DMS153 (cell line): ENCODE results near the gene CXCR4.

Source experiments
- DNase-seq: peaks from one replicate; lab custom pipeline; 2025; lab: John Stamatoyannopoulos, UW

Gene CXCR4

DNA sequence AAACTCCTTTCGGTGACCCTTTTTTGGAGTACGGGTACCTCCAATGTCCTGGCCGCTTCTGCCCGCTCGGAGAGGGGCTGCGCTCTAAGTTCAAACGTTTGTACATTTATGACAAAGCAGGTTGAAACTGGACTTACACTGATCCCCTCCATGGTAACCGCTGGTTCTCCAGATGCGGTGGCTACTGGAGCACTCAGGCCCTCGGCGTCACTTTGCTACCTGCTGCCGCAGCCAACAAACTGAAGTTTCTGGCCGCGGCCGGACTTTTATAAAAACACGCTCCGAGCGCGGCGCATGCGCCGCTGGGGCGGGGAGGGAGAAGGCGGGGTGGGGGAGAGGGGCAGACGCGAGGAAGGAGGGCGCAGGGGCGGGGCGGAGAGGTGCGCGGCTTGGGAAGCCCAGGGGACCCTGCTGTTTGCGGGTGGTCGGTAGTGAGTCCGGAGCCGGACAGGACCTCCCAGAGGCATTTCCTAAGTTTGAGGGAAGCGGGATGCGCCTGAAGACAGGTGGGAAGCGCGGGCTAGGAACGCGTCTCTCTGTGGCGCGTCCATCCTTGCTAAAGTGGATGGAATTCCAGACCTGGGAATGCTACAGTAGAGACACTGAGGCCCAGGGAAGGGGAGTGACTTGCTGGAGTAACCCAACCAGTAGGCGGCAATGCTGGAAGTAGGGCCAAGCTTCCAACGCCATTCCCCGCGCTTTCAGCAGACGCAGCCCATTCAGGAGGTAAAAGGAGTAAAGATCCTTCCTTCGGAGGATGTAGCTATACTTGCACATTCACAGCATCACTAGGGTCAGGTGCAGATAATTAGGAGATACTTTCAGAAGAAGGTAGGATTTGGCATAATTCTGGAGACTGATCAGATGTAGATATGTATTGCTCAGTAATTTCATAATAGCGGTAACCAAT, at the start of gene CXCR4:
Gene CXCR4 (minus strand): TSS at position 241 of the 910 bp plus-strand sequence. CDS start 89 bp downstream, at position 152.
- peak; percentile 92 for DNase-seq

DNA sequence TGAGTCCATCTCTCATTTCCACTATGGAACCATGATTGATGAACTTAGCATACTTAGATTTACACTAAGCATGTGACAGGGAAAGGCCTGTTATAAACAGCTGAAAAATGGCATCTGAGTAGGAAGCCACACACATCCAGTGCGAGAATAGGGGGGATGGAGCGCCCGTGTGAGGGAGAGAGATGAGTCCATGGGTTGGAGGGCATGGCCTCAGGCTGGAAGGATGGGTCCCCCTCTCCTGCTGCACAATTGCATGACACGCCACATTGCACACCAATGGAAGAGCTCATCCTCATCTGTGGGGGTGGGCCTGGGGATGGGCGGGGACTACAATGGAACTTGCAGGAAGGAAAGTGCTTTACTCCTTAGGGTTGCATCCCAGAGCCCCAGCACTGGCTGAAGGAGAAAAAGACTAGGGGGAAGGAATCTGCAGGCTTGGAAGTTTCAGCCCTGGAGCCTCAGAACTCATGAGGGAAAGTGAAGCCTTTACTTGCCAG, 46.4 kb upstream of the CXCR4 start:
- no peak for DNase-seq

DNA sequence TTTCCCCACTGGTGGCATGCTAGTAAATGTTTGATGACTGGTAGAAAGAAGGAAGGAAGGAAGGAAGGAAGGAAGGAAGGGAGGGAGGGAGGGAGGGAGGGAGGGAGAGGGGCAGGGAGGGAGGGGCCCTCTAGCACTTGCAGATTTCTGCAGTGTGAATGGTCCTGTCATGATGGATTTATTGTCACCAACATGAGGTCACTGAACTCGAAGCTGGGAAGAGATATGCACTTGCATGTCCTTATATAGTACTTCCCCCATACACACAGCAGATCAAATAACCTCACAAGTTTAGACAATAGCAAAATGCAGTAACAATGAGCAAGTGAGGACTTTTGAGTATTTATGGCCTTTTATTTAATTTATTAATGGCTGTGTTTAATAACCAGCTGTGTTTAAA, 44.5 kb upstream of the CXCR4 start:
- DNase-seq: no peak

DNA sequence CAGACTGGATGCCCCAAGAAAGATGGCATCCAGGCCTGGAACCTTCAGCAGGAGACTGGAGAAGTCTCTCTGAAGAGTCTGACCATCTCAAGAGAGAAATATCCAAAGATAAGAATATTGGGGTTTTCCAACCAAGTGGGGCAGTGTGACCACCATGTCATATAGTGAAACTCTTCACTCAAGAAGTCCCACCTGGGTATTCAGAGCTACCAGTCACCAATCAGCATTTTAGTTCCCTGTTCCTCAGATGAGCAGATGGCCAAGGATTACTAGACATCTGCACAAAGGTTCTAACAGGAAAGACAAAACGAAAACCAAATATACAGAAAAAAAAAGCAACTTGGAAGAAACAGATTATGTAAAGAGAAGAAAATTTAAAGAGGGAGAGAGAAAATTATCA, 38.5 kb upstream of the CXCR4 start:
- DNase-seq: no peak

DNA sequence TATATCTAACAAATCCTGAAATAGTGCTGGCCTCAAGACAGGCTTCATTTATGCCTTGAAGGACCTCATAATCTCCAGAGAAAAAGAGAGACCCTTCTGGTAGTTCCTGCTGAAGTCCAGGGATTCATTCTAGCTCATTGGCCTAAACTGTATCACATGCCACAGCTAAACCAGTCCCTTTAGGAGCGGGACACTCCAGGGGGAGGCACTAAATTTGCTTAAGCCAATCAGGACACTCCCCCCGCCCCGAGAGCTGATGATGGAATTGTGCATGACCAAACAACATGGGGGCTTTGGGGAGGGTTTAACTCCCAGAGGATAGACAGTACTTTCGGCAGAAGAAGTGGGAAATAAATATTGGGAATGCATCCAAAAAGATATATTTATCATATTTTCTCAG, 36.4 kb upstream of the CXCR4 start:
- DNase-seq: no peak

DNA sequence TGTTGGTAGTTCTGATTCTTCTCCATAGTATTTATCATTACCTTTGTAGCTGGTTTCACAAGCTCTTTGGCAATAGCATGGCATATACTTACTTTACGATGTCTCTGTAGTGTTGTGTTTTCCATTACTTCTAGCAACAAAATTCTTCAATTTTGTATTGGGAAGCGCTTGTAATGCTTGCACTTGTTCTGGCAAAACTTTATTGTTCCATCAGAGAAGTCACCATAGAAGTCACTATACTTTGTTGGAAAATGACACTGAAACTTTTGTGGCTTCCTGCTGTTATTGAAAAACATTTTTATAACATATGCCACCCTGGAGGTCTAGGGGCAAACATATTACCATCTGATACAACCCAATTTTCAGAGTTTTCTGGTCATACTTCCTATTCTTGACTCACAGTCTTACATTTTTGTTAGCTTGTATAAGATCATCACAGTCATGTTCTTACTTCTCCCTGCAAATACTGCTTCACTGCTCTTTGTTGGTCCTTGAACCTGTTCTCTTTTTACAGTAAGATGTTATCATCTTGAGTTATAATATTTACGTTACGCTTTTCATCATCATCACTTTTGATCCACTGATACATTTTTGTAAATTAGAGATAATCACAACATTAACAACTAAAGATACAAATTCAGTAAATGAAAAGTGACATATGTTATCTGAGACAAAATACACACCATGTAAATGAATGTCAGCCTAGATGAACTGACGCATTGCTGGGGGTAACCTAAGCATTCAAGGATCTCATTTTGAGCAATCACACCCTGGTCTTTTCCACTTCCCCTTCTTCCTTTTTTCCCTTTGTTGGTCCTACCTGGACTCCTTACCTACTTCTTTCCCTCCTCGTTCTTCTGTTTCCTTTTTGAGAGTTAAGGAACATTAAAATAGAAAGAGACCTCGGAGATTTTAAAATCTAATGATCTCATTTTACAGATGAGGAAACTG, 33.3 kb upstream of the CXCR4 start:
- DNase-seq: no peak

DNA sequence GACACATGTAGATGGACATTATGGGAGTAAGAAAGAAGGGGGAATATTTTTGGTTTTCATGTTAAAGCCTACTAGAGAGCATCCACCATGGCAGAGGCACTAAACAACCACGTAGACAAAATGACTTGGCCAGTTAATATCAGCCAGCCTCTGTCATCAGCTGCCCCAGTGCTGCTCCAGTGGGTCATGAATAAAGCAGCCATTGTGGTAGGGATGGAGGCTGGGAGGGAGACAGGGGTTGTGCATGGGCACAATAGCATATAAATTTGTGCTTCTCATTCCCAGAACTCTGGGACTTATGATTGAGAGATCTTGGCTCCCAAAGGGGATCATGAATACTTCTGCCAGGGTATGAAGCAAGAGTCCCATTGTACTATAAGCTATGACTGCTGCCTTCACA, 31.1 kb upstream of the CXCR4 start:
- no peak for DNase-seq

DNA sequence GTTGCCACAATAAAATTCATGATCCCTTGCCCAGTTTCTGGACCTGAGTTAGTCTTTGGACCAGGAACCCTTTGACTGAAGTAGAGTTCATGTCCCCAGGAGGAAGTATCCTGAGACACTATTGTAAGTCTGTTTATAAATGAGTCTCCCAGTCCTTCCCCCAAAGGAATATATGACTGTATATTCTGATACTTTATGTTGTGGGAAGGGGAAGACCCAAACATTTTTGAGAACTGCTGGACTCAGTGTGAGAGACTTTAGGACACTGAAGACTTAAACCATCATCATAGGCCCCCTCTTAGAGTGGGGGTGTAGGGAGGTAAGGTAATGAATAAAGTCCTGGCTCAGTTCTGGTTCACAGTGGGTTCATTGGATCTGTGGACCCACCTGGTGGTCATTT, 28.6 kb upstream of the CXCR4 start:
- no peak for DNase-seq

DNA sequence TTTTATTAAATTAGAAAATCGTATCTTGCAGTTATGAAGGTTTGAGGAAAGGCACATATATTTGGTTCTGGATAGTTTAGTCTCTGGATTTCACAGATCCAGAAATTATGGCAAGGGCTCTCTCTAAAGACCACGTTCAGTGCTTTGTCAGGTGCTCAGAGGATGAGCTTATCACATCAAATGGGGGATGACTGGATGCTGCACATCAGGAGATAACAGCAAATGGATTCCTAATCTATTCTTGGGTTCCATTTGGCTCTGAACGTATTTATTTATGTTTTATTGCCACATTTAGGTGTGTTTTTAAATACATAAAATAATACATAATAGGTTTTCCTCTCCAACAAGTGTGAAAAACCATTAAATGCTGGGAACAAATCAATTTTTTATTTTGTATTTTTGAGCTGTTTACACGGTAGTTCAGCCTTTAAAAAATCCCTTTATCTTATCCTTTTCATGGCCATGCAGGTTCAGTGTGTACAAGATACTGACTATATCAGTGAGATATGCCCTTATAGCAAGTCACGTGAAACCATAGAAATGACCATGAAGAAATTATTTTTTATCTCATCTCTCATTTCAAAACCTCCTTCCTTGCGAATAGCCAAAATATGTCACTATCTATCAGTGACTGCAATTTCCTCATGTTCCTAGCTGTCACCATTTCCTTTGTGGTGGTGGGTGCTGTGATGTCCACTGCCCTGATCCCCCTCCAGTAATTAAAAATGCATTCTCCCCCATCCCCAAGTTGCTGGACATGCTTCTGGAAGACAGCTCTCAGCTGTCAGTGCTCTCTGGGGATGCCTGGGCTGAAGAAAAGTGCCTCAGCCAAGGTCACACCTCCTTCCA, 25.9 kb upstream of the CXCR4 start:
- DNase-seq: no peak

DNA sequence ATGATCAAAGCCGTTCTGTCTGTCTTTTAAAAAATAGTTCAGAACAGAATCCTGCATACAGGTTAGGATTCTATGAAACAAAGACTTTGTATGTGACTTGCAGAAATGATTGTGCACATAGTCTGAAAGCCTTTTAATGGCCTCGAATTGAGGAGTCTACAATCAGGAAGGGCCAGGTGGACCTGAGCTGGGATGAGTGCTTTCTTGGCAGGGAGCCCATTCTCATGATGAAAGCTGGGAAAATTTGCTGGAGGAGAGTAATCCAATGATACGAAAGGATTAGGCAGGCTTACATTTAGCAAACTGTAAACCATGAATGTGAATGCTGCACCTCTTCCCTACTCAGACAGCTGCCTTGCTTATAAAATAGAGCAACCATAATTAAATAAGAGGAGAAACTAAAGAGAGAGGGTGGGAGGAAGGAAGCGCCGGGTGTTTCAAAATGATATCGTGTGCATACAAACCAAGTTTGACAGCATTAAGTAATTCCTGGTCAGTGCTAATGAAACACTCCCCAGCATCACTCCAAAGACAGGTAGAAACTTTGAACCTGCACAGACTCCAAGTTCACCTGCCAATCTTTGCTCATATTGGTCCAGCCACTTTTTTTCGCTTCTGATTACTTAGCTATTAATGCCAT, 23.7 kb upstream of the CXCR4 start:
- peak; percentile 97 for DNase-seq

DNA sequence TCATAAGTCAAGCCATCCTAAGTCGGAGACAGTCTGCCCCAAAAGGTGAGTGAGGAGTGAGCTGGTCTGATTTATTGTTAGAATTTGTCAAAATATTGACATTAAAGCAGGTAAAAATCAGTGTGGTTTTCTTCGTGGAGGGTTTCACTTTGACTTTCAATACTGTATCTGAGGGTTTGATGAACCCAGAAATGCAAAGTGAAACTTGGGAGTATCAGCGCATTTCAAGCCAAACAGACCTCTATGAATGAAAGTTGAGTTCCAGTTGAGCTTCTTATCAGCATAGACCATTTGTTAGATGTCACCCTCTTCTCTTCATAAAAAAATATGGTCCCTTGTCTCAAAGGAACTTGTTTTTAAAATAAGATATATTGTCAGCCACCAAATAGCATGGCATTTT, 21.7 kb upstream of the CXCR4 start:
- DNase-seq: no peak

DNA sequence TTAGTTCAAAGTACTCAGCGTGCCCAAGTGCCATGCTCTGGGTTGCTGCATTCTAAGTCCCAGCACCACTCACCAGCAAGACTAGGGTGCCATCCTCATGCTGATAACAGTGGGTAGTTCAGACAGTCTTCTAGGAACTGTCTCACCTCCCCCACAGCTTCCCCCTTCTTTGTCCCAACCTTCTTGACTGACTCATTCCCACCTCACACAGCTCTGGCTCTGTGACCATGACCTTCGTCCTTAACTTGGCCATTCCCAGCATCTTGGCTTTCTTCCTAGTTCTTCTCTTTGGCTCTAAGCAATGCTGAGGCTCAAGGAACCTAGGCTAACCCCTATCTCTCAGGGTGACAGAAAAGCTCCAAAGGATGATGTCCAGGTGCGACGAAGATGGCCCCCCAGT, 20.0 kb upstream of the CXCR4 start:
- DNase-seq: no peak

DNA sequence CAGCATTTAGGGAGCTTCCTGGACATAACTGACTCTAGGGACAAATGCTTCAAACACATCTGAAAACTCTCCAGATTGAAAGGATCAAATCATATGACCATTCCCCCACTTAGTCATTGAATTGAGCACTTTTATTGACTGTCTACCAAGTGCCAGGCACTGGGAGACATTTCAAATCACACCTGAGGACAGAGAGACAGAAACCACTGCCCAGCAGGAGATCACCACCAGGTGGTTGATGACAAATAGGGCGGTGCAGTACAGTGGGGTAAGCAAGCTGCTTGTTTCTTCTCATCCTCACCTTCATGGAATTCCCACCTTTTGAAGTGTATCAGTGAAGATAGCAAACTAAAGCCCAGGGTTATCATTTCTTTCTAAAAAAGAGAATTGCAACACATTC, 19.0 kb upstream of the CXCR4 start:
- peak; percentile 73 for DNase-seq

DNA sequence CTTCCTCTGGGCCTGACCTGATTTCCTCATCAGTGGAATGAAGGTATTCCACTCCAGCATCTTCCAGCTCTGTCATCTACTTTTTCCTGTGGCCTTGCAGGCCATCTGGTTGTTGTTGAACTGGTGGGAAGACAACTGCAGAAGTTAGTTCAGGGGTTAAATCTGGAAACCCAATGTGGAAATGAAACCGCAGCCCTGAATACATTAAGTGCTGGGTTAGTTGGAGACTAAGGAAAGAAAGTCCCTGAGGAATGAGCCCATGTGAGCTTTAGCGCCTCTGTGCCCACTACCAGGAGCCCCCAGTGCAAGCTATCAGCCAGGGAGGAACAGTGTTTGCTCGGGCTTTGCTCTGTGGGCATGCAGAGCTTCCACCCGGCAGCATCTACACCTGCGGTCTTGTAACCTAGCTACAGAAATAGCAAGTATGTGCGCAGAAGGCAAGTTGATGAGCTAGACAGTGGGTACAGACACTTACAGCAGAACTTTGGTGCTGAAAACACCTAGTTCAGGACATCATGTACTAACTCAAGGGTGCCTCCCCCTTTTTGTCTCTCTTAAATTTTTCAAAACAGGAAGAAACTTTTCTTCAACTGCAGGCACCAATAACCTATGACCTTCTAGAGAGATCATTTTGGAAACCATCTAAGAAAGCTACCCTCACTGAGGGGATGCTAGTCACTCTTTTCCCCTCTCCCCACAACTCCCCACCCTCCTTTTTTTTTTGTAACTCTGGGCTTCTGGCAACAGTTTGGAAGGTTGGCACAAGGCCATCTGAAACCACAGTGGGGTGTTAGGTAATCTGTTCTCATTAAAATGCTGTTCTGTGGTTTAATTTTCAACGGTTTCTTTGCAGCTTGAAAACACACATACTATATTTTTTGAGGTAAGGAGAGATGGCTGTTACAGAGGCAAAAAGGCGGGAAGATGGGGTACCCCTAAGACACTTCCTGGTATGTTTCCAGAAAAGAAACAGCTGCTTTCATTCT, 18.3 kb upstream of the CXCR4 start:
- no peak for DNase-seq

DNA sequence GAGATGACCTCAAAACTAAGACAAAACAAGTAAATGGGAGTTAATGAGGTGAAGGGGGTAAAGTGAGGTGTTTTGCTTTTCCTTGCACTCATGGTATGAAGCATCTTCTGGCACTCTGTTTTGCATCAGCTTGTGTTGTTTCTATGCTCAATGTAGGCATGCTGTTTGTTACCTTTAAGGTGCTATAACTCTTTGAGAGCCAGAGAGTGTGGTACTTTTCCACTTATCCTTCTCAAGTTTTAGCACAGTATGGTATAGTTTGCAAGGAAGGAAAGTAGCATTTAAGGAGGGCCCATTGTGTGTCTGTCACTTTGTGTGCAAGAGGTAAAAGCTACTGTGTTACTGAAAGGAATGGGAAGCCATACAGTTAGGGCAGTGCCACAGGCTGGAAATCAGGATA, 17.5 kb upstream of the CXCR4 start:
- no peak for DNase-seq

DNA sequence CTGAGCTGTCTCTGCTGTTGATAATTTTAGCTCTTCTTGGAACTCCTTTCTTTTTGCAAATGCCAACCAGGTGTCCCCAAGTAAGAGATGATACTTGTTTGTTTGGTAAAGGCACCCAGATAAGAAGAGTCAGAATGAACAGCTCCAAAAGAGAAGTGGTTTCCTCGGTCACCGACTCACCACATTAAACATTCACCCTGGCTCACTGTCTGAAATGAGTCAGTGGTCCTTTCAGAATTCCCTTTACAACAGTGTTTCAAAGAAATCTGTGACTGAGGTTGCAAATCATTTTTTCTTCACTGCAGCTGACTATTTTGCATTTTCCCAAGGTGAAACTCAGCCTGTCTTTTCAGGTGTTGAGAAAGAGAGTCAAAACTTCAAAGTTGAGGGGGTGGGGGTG, 16.2 kb upstream of the CXCR4 start:
- no peak for DNase-seq

DNA sequence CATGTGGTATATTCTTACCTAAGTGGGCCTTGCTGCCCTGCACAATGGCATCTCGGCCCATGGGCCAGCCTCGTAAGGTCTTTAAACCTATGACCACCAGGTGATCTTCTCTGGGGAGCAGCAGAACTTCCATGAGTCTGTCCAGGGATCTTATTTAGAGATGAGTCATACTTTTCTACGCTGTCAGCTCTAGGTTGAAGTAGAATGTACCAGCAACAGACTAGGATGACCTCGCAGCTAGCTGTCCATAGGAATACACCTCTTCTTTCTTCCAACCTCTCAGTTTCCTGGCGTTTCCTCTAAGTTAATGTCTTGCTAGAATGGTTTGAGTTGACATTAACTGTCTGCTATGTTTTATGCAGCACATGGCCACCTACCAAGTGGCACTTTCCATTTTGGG, 15.6 kb upstream of the CXCR4 start:
- no peak for DNase-seq

DNA sequence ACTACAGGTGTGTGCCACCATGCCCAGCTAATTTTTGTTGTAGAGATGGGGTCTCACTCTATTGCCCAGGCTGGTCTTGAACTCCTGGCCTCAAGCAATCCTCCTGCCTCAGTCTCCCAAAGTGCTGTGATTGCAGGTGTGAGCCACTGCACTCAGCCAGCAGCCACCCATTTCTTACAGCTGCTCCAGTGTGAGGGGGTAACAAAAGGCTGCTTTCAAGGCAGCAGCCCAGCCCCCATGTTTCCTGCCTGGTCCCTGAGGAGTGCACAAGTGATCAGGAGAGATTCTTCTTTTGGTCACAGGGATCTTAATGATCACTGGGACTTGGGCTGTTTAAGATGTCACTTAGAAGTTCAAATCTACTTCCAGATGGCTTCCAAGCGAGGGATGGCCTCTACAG, 15.2 kb upstream of the CXCR4 start:
- DNase-seq: no peak

DNA sequence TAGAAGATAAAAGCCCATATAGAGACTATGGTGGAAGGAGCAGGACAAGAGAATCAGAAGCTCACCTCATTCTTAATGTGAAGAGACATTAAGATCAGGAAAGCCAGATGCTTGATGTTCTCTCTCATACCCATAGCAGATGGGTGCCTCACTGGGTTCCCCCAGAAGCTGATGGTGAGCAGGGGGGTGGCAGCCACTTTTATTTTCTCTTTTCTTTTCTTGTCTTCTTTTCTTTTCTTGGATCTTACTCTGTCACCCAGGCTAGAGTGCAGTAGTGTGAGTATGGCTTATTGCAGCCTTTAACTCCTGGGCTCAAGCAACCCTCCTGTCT, 14.8 kb upstream of the CXCR4 start:
- no peak for DNase-seq
